Endothelial cell (in vitro differentiated cells): Measurements from ENCODE around the gene CCDC182. TPM values are rescaled to one million over a fixed set of nuclear protein-coding genes. Genes with fewer than 3 reads are reported as not detected.

ENCODE experiments used
- DNase-seq: peaks from one replicate; pipeline ENCODE4 v3.0.0; 2021; ENCODE audit warnings: low spot score
- H3K27ac Mint-ChIP-seq: one replicate; pipeline ENCODE4 v1.8.0; 2021; ENCODE audit warnings: mixed read lengths, inconsistent platforms; ENCODE audit not compliant: unreplicated experiment
- H3K27me3 Mint-ChIP-seq: one replicate; pipeline ENCODE4 v1.8.0; 2021; ENCODE audit warnings: mild to moderate bottlenecking, moderate library complexity, mixed read lengths, inconsistent platforms; ENCODE audit not compliant: unreplicated experiment
- H3K36me3 Mint-ChIP-seq: one replicate; pipeline ENCODE4 v1.8.0; 2021; ENCODE audit warnings: mild to moderate bottlenecking, low read depth, mixed read lengths, inconsistent platforms; ENCODE audit not compliant: unreplicated experiment
- H3K4me1 Mint-ChIP-seq: one replicate; pipeline ENCODE4 v1.8.0; 2021; ENCODE audit warnings: mild to moderate bottlenecking, mixed read lengths, inconsistent platforms; ENCODE audit not compliant: unreplicated experiment
- H3K4me3 Mint-ChIP-seq: one replicate; pipeline ENCODE4 v1.8.0; 2021; ENCODE audit warnings: mild to moderate bottlenecking, mixed read lengths, inconsistent platforms; ENCODE audit not compliant: unreplicated experiment
- H3K9me3 Mint-ChIP-seq: one replicate; pipeline ENCODE4 v1.8.0; 2021; ENCODE audit warnings: mixed read lengths, inconsistent platforms; ENCODE audit not compliant: unreplicated experiment
- CTCF ChIP-seq: fragments of 200-600 bp; sonication (generic); IDR thresholded peaks from one replicate; pipeline ENCODE4 v1.5.0; 2021; ENCODE audit warnings: antibody characterized with exemption; ENCODE audit not compliant: unreplicated experiment
- total RNA-seq: library from RNA; stranded (reverse); fragmentation: NEBNext Ultra II Directional; extraction: Animal tissue kit (Norgen Biotek cat#: 25700); gene quantifications from one replicate; pipeline ENCODE4 v1.2.1, GENCODE V29; 2021; ENCODE audit not compliant: unreplicated experiment

CCDC182 gene
- total RNA-seq, 1 donor from 2014 or later = not detected

- peaks cover 24% of the 10 kb centered on the region for H3K4me1 Mint-ChIP-seq
- no peak for TF ChIP-seq CTCF
- no peak overlapping the region for H3K4me3 Mint-ChIP-seq
- DNase-seq = no peak
- peaks cover 5% of the 10 kb centered on the region for H3K27me3 Mint-ChIP-seq
- H3K27ac Mint-ChIP-seq = no peak overlapping the region
- H3K36me3 Mint-ChIP-seq = peaks cover 3% of the 10 kb centered on the region
- H3K9me3 Mint-ChIP-seq = no peaks in the 10 kb centered on the region
These were observed 40.7 kb downstream of the CCDC182 start for GRCh38 chr17:57704448-57704847.

- Mint-ChIP-seq H3K36me3 (peaks cover 3% of the 10 kb centered on the region), H3K4me3 (no peak overlapping the region), H3K4me1 (peaks cover 17% of the 10 kb centered on the region), H3K9me3 (no peaks in the 10 kb centered on the region), H3K27me3 (peaks cover 5% of the 10 kb centered on the region), H3K27ac (no peak overlapping the region)
- no peak for TF ChIP-seq CTCF
- no peak for DNase-seq
These were observed 41.8 kb downstream of the CCDC182 start for GRCh38 chr17:57703273-57703672.

DNA sequence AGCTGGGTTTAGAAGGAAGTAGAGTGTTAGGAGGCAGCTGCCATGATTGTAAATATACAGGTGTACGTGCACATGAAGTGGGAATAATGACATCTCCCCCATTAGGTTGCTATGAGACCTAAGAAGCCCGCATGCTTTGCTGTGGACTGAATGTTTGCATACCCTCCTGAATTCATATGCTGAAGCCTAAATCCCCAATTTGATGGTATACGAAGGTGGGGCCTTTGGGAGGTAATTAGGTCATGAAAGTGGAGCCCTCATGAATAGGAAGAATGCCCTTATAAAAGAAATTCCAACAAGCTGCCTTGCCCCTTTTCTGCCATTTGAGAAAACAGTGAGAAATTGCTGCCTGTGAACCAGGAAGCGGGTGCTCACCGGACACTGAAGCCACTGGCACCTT lies 44.0 kb downstream of the CCDC182 start:
- peaks cover 4% of the 10 kb centered on the region for H3K4me1 Mint-ChIP-seq

DNA sequence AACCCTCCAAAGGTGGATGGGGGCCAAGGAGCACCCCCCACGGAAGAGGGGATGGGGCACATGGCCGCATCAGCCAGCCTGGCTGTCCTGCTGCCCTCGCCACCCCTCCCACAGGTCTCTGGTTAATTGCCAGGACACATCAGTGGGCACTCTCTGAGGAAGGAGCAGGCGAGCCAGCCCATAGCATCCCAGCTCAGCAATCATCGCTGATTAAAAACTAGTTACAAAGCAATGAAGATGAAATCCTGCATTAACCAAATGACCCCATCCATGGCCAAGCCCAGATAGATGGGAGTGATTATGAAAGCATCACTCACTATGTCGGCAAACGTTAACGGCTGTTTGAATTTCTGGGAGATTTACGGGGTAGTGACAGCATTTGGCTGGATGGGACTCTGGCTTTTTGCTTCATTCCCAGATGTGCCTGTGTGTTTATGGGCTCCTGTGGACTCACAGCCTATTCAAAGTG lies 45.3 kb downstream of the CCDC182 start:
- H3K27me3 Mint-ChIP-seq = peaks cover 4% of the 10 kb centered on the region
- no peak for DNase-seq
- no peak overlapping the region for H3K27ac Mint-ChIP-seq
- H3K36me3 Mint-ChIP-seq = peaks cover 14% of the 10 kb centered on the region
- H3K4me3 Mint-ChIP-seq = no peak overlapping the region
- H3K4me1 Mint-ChIP-seq = peaks cover 2% of the 10 kb centered on the region
- no peaks in the 10 kb centered on the region for H3K9me3 Mint-ChIP-seq
- TF ChIP-seq CTCF = no peak

More for the DNA sequence above, 44.0 kb downstream of the CCDC182 start:
- no peak for TF ChIP-seq CTCF
- Mint-ChIP-seq H3K27me3 (peaks cover 2% of the 10 kb centered on the region), H3K4me3 (no peak overlapping the region), H3K9me3 (no peaks in the 10 kb centered on the region), H3K36me3 (peaks cover 3% of the 10 kb centered on the region), H3K27ac (no peak overlapping the region)
- no peak for DNase-seq

DNA sequence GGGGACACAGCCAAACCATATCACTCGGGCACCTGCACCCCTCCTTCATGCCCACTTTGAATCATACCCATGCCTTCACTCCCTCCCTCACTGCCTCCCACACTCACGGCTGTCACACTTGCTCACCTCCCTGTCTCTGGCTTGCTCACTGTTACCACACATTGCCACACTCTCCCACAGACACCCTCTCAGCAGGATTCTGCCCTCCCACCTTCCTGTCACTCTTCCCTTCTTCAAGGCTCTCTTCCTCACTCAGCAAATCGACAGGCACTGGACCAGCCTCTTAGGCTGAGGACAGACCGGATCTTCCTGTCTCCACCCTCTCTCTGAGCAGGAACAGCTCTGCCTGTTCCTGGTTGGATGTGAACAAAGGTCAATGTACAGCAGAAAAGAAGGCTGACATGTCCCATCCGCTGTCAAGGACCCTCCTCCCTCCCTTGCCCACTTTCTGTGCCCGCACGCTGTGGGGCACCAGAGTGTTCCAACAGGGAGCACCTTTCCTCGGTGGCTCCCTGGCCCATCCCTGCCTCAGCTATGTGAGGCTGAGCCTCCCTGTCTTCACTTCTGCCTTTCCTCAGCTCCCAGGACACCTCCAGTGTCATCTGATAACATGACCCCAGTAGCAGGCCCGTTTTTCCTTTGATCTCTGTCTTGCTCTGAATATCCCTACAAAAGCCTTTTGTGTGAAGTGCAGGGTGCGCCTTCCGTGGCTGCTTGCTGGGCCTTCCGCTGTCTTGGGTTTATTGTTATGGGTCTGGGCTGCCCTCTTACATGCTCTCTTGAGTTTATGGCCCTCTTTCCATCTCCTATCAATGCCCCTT lies 47.0 kb downstream of the CCDC182 start:
- Mint-ChIP-seq H3K4me3 (no peak overlapping the region), H3K27ac (no peak overlapping the region), H3K27me3 (peaks cover 3% of the 10 kb centered on the region), H3K36me3 (peaks cover 16% of the 10 kb centered on the region), H3K4me1 (peaks cover 2% of the 10 kb centered on the region), H3K9me3 (no peaks in the 10 kb centered on the region)
- no peak for DNase-seq
- no peak for TF ChIP-seq CTCF
